Endothelial cell of hepatic sinusoid (primary cell): ENCODE data around the gene NLK.
"Not testable (repeated sequence)": the region's sequence is repeated elsewhere in the genome, so short reads cannot be mapped to it uniquely, and the experiment has no call there.

Experiments used
- in situ Hi-C: cut with HindIII; loops from 2 replicates; pipeline ENCODE4 v1.10.0; 2017; ENCODE audit warnings: low sequenced_read_pairs

NLK gene

DNA sequence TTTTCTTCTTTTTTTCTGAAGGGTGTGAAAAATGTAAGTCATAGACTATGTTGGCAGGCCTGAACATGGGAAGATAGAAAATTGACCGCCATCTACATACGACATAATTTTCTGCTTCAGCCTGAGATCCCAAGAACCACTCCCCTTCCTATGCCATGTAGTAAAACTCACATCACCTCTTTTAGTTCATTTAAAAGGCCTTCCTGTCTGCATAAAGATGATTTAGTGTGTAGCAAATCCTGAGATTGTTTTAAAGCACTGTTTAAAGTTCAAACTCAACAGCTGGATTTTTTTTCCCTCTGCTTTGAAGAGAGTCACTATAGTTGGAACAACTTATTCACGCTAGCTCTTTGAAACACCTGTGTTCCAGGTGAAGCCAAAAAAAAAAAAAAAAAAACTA, 101.5 kb downstream of the NLK start:
- in situ Hi-C loops, result no loop called here

DNA sequence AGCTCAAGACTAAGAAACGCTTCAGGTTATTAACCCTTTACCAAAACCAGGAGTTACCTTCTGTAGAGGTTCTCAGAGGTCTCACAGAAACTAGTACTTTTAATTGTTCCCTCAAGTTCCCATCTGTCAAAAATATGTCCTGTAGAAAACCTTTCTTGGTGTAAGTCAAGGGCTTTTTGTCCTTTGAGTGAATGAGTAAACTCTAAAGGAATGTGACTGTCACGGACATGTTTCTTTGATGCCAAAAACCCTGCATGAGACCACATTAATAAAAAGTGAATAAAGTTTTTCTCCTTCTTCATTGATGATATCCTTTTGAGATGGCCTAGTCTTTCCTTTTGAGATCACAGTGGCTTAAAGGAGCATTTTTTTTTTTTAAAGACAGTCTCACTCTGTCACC, 102.9 kb downstream of the NLK start:
- in situ Hi-C loops, result no loop called here

DNA sequence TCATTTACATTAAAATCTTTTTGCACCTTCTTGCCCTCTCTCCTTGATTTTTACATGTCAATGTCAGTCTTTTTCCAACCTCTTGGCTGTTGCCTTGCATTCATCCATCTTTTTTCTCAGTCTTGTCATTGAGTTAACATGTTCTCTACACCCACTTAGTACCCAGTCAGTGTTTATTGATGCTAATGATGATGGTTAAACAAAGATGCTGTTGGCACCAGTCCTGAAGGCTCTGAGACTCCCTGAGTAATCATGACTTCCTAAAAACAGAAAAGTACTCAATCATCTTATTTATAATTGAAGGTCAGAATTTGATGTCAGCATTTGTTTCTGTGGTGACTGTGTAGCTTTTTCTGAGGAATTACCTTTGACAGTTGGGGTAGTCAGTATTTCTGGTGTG, 104.5 kb downstream of the NLK start:
- in situ Hi-C loops, result no loop called here

DNA sequence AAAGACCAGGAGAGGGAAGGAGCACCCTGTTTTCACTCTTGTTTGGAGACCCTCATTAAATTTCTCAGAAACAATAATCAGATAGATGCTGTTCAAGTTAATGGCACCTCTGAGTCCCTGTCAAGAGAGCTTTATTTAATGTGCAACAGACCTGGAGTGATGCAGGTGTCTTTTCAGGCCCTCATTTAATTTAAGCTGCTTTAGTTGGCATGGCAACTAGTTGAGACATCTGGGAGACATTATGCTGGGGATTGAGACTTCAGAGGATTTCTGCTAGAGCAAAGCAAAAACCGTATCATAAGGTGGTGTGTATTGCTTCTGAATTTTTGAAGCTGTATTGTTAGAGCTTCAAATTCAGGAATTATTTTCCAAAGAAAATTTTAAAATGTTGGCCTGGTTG, 108.5 kb downstream of the NLK start:
- in situ Hi-C loops, result no loop called here

DNA sequence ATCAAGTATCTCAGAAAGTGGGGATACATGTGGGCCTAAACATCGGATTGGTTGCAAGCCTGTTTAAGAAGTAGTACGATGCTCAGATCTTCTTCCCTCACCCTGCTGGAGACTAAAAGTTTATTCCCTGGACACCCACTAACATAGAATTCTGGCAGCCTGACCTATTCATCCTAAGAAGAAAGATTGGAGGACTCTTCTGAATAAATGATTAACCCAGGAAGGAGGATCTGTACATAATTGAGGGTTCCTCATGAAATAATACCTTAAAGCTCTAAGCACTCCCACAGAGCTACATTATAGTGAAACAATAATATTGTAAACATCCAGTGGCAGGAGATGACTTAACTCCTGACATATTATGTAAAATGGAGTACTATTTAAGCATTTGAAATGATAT, 111.7 kb downstream of the NLK start:
- in situ Hi-C loops, result no loop called here

DNA sequence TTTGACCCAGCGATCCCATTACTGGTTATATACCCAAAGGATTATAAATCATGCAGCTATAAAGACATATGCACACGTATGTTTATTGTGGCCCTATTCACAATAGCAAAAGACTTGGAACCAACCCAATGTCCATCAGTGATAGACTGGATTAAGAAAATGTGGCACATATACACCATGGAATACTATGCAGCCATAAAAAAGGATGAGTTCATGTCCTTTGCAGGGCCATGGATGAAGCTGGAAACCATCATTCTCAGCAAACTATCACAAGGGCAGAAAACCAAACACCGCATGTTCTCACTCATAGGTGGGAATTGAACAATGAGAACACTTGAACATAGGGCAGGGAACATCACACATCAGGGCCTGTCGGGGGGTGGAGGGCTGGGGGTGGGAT, 112.9 kb downstream of the NLK start:
- in situ Hi-C loops, result not testable (repeated sequence)

DNA sequence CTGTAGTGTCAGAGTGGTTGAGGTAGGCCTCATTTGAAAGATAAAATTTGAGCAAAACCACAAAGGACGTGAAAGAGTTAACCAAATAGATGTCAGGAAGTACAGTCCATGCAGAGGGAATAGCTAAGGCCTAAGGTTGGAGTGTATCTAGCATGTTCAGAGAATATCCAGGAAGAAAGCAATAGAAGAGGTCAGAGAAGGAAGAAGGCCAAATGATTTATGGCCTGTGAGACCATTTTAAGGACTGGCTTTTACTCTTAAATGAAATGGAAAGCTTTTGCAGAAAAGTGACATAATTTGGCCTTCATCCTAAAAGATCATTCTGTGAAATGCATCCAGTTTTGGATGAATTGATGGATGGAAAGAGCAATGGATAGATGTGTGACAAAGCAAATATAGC, 116.5 kb downstream of the NLK start:
- in situ Hi-C loops, result no loop called here

DNA sequence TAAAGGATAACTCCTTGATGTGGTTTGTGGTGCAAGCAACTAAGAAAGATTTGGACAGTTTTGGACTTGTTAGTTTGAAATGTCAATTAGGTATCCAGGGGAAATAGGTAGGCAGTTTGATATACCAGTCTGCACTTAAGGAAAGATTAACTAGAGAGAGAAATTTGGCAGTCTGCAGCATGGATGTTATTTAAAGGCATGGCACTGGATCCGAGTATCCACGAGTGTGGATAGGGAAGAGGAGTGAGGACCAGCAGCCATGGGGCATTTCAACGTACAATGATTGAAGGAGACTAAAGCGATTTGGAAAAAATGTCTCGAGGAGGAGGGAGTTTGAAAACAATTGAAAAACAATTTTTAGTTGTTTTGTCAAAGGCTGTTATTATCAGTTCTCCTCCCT, 117.4 kb downstream of the NLK start:
- in situ Hi-C loops, result no loop called here

DNA sequence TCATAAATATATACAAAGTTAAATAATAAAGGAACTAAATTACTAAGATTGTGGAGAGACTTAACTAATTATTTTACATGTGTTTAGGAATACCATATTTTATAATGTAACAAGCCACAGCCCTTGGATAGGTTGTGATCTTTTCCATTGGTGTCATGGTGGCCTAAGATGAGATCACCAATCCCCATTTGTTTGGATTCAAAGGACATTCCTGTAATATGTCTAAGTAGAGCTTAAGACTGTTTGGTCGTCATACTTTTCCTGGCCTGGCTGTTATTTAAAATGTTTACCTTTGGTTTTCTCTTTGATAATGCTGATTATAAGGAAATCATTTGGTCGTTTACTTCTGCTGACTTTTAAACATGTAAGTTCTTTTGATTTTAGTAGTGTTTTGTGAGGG, 118.1 kb downstream of the NLK start:
- in situ Hi-C loops, result no loop called here

DNA sequence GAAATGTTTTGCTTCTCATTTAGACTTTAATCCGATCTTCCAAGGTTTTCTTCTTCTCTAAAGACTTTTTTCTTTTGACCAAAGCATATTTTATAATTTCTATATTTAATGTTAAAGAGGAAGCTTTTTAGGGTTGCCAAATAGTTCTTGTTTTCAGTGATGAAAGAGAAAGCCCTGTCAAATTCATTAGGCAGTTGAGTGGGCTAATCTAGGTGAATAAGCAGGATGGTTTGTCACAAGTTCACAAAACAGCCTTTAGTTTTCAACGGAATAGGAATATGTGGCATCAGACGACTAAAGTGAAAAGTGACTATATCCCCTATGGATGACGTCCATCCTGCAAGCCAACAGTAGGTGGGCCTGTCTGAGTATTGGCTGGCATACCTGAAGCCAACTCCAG, 118.8 kb downstream of the NLK start:
- in situ Hi-C loops, result no loop called here

DNA sequence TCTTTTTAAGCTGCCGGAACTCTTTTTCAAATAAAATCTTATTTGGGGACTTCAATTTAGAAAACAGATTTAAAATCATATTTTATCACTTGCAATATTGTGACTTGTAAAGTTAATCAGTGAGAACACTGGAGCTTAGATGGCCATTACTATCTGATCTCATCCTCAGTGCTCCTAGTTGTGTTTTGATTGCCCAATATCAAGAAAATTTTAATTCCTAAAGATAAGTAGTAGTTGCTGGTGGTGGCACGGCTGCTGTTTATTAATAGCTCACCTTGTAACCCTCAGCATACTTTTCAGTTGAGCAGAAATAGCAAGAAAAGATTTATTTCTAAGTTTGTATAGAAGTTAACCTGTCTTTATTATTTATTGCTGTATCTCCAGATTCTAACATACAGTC, 124.0 kb downstream of the NLK start:
- in situ Hi-C loops, result no loop called here

DNA sequence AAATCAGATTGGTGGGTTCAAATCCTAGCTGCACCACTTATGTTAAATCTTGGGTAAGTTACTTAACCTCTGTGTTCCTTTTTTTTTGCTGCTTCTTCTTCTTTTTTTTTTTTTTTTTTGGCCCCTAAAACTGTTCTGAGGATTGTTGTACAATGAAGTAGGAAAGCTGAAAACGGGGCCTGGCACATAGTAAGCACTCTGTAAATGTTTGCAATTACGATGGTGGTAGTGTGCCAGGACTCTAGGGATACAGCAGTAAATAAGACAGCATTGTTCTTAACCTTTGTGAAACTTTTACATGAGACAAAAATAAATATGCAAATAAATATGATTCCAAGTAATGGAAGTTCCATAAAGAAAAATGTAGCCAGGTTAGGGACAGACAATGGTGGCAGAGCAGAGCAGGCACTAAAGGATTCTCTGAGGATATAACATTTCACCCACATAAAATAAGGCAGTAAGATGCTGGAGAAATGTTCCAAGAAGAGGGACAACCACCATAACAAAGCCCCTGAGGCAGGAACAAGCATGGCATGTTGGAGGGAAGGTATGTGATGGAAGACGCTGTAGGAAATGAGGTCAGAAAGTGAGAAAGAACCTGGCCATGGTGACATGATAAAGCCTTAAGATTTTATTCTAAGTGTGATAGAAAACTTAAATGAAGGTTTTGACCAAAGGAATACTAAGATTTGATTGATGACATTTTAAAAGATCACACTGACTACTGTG, 127.3 kb downstream of the NLK start:
- in situ Hi-C loops, result no loop called here

DNA sequence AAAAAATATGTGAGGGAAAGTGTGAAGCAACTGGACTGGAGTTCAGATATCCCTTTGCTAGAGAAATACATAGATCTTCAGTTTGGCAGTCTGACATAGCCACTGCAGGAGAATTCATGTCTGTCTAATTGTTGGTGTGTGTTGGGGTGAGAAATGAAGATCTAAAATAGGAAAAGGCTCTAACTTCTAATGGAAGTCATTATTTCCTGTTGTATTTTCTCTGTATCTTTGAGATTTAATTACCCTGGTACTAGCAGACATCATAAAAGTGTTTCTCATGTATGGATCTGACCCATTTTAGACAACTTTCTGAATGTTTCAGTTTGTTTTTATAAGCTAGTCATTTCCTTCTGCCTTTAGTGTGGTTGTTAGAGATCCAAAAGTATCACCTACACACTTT, 128.3 kb downstream of the NLK start:
- in situ Hi-C loops, result no loop called here

DNA sequence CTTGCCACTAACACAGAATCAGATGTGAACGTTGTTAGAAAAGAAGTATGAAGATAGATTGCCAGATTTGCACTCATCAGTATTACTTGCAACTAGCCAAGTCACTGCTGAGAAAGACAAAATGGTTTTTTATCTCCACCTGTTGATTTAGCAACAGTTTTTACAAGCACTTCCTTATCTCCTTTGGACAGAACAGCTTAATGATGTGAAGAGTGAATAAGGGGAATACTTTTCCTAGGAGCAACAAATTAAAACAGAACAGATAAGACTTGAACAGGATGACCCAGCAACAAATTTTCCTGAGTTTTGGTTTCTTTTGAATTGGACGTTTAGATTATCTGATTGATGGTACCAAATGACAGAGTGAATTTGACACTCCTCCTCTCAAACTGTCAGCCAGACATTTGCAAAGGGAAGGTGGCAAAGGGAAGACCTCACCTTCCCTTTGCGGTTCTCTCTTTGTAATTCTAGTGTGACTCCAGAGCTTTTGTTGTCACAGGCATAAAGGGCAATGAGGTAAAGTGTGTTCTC, 130.6 kb downstream of the NLK start:
- in situ Hi-C loops, result no loop called here

DNA sequence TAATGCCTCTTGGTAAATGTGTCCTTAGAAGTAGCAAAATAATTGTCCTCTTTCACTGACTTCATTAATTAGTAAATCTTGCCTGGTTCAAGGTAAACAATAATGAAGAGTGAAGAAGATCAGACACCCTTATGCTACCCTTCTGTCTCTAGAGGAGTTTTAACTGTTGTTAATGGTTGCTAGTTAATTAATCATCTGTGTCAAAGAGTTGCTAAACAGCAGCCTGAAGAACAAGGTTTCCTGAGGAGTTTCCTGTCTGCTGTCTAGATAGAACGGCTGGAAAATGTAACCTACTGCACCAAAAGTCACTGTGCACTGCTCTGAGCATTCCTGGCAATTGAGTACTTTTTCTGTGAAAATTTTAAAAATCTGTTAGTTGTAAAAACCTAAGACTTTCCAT, 131.3 kb downstream of the NLK start:
- in situ Hi-C loops, result no loop called here

DNA sequence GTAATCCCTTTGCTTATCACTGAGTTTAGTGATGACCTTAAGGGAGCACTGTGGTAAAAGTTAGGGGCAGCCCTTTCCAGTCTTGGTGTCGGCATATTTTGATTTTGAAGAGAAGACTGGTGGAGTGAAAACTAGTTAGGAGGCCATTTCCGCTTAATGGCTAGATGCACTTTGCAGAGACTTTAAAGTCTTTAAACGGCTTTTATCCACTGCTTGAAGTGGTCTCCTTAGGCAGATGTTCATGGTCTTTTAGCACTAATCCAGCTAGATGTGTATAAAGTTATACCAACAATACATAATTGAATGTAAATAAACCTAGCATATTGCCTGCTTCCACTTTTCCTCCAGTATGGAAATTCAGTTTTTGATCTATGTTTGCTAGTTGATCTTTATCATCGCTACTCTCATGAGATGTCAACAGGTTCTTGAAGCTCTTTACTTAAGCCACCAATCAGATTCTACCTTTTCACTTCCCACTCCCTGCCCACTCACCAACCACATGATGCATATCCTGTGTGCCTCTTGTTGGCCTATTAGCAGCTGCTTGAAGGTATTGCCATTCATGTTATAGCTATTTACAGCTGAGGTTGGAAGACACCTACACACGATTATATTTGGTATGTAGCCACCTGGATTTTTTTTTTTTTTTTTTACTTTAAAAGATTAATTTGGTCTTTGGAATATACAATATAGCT, 132.0 kb downstream of the NLK start:
- in situ Hi-C loops, result loop anchor here (25.0 kb wide), 1 partner anchor 113 kb away; no protein-coding TSS in a partner anchor

DNA sequence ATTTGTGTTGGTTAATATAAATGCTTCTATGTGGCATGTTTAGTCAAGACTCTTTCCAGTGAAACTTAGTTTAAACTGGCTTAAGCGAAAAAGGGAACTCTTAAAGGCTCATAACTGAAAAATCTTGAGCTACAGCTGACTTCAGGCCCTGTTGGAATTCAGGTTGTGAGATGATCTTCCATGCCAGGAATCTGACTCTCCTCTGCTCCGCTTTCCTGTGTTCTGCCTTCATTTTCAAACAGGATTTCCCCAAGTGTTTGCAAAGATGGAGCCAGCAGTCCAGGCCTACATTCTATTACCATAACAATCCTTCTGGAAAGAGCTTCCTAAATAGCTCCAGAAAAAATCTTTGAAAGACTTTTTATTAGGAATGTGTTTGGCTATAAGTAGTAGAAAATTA, 134.9 kb downstream of the NLK start:
- in situ Hi-C loops, result loop anchor here (25.0 kb wide), 1 partner anchor 110 kb away; no protein-coding TSS in a partner anchor

DNA sequence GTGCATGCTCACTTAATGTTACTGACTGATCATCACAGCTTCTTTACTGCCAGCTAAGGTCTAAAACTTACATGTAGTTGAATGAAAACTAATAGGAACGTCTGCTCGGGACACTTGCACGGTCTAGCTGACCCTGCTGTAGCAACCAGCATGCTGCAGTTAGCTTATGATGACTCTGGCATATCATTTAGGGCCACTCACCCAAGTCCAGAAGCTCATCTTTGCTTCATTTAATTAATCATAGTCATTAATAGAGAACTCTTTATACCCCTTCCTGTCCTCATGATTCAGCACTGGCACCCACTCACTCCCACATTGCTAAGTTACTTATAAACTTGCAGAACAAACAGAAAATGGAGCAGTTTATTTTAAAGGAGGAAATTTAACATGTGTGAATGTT, 136.3 kb downstream of the NLK start:
- in situ Hi-C loops, result loop anchor here (25.0 kb wide), 1 partner anchor 109 kb away; no protein-coding TSS in a partner anchor

DNA sequence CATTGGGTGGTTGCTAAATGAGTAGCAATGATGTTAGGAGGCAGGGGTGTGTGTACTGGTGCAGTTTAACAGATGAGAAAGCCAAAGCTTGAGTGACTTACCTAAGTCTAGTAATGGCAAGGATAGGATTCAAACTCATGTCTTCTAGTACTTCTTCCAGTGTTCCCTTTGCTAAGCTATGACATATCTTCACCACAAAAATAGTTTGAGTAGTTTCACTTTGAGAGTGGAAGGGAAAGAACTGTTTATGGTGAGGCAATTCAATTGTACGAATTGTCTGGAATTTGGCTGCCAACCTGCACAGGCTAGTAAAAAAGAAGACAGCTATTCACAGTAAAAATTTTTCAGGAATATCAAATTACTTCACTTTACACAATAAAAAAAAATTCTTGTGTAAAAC, 138.0 kb downstream of the NLK start:
- in situ Hi-C loops, result loop anchor here (25.0 kb wide), 1 partner anchor 107 kb away; no protein-coding TSS in a partner anchor

DNA sequence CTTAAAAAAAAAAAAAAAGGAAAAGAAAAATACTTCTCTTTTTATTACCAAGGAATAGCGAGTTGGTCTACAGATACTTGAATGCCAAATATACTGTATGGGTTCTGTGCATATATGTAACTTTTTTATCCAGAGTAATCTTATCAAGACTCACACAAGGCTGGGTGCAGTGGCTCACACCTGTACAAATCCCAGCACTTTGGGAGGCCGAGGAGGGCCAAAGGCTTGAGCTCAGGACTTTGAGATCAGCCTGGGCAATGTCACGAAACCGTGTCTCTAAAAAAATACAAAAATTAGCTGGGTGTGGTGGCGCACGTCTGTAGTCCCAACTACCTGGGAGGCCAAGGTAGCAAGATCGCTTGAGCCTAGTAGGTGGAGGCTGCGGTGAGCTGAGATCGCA, 139.1 kb downstream of the NLK start:
- in situ Hi-C loops, result loop anchor here (25.0 kb wide), 1 partner anchor 106 kb away; no protein-coding TSS in a partner anchor

DNA sequence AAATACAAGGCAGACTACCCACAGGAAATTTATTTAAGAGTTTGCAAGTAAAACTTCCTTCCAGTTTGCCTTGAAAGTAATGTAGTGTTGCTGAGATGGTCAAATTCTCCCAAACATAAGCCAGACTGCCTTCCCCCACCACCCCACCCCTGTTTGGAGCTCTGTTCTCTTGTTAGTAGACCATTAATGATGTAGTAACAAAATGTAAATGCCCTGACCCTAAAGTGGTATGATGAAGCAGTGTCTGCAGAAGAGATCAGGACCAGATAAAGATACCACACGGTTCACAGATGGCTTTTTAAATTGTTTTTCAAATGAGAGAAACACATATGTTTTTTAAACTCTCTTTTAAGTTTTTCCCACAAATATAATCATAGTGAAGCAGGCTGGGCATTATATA, 140.1 kb downstream of the NLK start:
- in situ Hi-C loops, result loop anchor here (25.0 kb wide), 1 partner anchor 105 kb away; no protein-coding TSS in a partner anchor

DNA sequence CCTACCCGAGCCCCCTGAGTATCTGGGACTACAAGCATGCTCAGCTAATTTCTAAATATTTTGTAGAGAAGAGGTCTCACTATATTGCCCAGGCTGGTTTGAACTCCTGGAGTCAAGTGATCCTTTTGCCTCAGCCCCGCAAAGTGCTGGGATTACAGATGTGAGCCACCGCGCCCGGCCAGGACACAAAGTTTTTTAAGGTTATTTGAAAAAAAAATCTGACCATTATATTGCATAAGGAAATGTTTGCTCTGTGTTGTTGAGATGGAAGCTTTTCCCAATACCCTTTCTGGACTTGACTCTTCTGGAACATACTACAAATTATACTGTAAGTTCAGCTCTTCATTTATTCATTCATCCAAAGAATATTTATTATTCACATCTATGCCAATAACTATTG, 143.2 kb downstream of the NLK start:
- in situ Hi-C loops, result loop anchor here (25.0 kb wide), 1 partner anchor 102 kb away; no protein-coding TSS in a partner anchor
